Lower leg skin (tissue), 4 donors: ENCODE results near the gene PPP6R3. TPM values are rescaled to one million over a fixed set of nuclear protein-coding genes. Genes with fewer than 3 reads are reported as not detected.
A peak's percentile ranks its signal among the peaks of the same experiment; 100 is the strongest.
"Not testable (repeated sequence)": the region's sequence is repeated elsewhere in the genome, so short reads cannot be mapped to it uniquely, and the experiment has no call there.

ENCODE experiments used
- DNase-seq, 2 donors: peaks; one replicate each; pipeline ENCODE4 v3.0.0-alpha.2; 2019; ENCODE audit warnings: low spot score in 2 of 2
- H3K4me3 ChIP-seq: fragments of 200-600 bp; sonication (generic); 2 replicates; pipeline ENCODE4 v1.5.1; 2017; ENCODE audit warnings: mild to moderate bottlenecking, low read depth; ENCODE audit not compliant: poor library complexity, severe bottlenecking
- POLR2A ChIP-seq, 2 donors: fragments of 450-650 bp; IDR thresholded peaks; one replicate each; pipeline ENCODE4 v1.6.1; 2016 to 2017; ENCODE audit warnings: antibody characterized with exemption in 2 of 2, mild to moderate bottlenecking in 1 of 2, moderate library complexity in 1 of 2
- WGBS, 2 donors: methylation state at CpG; one replicate each; pipeline ENCODE4 v1.1.5; 2018; 5-methylcytosine and 5-hydroxymethylcytosine counted together
- intact Hi-C: fragments of 100-400 bp; cut with DNase I; formaldehyde crosslinking; loops from one replicate; pipeline ENCODE4 v1.15.0; 2023; ENCODE audit warnings: low total_unique reads
- total RNA-seq, 4 donors: library from RNA; depleted of rRNA; stranded (reverse); fragments of >200 nt; gene quantifications; one replicate each; pipeline ENCODE4 v1.1.0, GENCODE V29; 2016
- TF ChIP-seq, protein P1 (sequence below), 3 donors: fragments of 450-650 bp; IDR thresholded peaks; one replicate each; pipeline ENCODE4 v1.5.1; 2016; ENCODE audit warnings: antibody characterized with exemption in 3 of 3, mild to moderate bottlenecking in 3 of 3, moderate library complexity in 2 of 3

Gene PPP6R3
- total RNA-seq, 4 donors from 2014 or later: 74.2 to 119 (median 88.6) TPM

DNA sequence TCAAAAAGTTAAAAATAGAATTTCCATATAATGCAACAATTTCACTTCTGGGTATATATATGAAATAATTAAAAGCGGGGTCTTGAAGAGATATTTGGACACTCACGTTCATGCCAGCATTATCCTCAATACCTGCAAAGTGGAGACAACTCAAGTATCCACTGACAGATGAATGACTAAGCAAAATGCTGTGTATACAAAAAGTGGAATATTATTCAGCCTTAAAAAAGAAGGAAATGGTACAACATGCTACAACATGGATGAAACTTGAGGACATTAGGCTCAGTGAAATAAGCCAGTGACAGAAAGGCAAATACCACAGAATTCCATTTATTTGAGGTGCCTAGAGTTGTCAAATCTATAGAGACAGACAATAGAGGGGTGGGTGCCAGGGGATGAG, 161.3 kb downstream of the PPP6R3 start:
- no peak for DNase-seq
- intact Hi-C loops: no loop called here
- no peak overlapping the region for H3K4me3 ChIP-seq
- WGBS, 2 donors: 98% methylated on average over 2 of the region's 2 CpGs
- TF ChIP-seq, protein P1, sequence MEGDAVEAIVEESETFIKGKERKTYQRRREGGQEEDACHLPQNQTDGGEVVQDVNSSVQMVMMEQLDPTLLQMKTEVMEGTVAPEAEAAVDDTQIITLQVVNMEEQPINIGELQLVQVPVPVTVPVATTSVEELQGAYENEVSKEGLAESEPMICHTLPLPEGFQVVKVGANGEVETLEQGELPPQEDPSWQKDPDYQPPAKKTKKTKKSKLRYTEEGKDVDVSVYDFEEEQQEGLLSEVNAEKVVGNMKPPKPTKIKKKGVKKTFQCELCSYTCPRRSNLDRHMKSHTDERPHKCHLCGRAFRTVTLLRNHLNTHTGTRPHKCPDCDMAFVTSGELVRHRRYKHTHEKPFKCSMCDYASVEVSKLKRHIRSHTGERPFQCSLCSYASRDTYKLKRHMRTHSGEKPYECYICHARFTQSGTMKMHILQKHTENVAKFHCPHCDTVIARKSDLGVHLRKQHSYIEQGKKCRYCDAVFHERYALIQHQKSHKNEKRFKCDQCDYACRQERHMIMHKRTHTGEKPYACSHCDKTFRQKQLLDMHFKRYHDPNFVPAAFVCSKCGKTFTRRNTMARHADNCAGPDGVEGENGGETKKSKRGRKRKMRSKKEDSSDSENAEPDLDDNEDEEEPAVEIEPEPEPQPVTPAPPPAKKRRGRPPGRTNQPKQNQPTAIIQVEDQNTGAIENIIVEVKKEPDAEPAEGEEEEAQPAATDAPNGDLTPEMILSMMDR (IDR thresholded peaks at IDR 0.05): no peak
- TF ChIP-seq POLR2A (IDR thresholded peaks at IDR 0.05): no peak

DNA sequence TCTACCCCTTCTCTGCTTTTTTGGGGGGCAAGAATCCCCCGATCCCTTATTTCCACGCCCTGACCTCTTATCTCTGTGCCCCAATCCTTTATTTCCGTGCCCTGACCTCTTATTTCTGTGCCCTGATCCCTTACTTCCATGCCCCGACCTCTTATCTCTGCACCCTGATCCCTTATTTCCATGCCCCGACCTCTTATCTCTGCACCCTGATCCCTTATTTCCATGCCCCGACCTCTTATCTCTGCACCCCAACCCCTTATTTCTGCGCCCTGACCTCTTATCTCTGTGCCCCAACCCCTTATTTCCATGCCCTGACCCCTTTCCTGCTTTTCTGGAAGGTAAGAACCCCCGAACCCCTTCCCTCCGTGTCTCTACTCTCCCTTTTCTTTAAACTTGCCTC, 163.2 kb downstream of the PPP6R3 start:
- 75 to 89% methylated on average over 9 of the region's 9 CpGs for WGBS, 2 donors
- H3K4me3 ChIP-seq, intact Hi-C loops, DNase-seq: not testable (repeated sequence)

DNA sequence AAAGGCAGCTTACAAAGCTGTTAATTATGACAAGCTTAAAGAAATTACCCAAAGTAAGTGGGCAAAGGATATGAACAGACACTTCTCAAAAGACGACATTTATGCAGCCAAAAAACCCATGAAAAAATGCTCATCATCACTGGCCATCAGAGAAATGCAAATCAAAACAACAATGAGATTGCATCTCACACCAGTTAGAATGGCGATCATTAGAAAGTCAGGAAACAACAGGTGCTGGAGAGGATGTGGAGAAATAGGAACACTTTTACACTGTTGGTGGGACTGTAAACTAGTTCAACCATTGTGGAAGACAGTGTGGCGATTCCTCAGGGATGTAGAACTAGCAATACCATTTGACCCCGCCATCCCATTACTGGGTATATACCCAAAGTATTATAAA, 164.5 kb downstream of the PPP6R3 start:
- 86 to 92% methylated on average over 4 of the region's 4 CpGs for WGBS, 2 donors
- intact Hi-C loops, H3K4me3 ChIP-seq, DNase-seq: not testable (repeated sequence)

DNA sequence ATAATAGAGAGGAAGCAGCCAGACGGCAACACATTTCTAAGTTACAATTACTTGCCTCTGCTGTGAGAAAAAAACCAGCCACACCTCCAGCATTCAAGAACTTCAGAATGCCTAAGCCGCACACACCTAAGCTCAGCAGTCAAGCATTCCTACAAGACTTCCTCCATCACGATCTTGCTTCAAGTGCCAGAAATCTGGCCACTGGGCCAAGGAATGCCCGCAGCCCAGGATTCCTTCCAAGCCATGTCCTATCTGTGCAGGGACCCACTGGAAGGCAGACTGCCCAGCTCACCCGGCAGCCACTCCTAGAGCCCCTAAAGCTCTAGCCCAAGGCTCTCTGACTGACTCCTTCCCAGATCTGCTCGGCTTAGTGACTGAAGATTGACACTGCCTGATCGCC, 165.7 kb downstream of the PPP6R3 start:
- WGBS, 2 donors: 81 to 89% methylated on average over 7 of the region's 7 CpGs
- H3K4me3 ChIP-seq, intact Hi-C loops: not testable (repeated sequence)
- DNase-seq: peak in 1 of 2 donors; percentile 36

DNA sequence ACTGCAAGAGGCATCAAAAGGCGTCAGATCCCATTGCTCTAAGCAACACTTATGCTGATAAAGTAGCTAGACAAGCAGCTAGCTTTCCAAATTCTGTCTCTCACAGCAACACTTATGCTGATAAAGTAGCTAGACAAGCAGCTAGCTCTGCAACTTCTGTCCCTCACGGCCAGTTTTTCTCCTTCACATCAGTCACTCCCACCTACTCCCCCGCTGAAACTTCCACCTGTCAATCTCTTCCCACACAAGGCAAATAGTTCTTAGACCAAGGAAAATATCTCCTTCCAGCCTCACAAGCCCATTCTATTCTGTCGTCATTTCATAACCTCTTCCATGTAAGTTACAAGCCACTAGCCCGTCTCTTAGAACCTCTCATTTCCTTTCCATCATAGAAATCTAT, 168.3 kb downstream of the PPP6R3 start:
- 64 to 74% methylated on average over 4 to 5 of the region's 5 CpGs for WGBS, 2 donors
- H3K4me3 ChIP-seq, intact Hi-C loops: not testable (repeated sequence)
- peak in 1 of 2 donors; percentile 36 for DNase-seq

DNA sequence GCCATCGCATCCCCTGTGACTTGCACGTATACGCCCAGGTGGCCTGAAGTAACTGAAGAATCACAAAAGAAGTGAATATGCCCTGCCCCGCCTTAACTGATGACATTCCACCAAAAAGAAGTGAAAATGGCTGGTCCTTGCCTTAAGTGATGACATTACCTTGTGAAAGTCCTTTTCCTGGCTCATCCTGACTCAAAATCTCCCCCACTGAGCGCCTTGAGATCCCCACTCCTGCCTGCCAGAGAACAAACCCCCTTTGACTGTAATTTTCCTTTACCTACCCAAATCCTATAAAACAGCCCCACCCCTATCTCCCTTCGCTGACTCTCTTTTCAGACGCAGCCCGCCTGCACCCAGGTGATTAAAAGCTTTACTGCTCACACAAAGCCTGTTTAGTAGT, 171.8 kb downstream of the PPP6R3 start:
- intact Hi-C loops, DNase-seq, H3K4me3 ChIP-seq: not testable (repeated sequence)
- WGBS, 2 donors: 93 to 95% methylated on average over 8 of the region's 8 CpGs

DNA sequence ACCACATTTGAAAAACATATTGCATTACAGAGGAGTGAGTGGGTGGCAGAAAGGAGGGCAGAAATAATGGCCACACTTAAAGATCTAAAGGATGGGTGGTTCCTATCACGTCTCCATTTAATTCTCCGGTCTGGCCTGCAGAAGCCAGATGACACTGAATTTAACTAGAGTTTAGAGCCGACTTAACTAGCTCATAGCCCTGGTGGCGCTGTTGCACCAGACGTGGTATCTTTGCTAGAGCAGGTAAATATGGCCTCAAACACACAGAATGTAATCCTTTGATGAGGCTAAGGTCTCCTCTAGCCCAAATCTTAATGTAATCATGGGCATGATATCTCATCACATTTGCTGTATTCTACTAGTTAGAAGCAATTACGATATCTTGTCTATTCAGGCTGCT, 172.2 kb downstream of the PPP6R3 start:
- WGBS, 2 donors: 64 to 68% methylated on average over 6 of the region's 6 CpGs
- DNase-seq: peak in 1 of 2 donors; percentile 72
- TF ChIP-seq POLR2A (IDR thresholded peaks at IDR 0.05): no peak
- TF ChIP-seq, protein P1 (IDR thresholded peaks at IDR 0.05): no peak
- no peak overlapping the region for H3K4me3 ChIP-seq
- intact Hi-C loops: no loop called here

DNA sequence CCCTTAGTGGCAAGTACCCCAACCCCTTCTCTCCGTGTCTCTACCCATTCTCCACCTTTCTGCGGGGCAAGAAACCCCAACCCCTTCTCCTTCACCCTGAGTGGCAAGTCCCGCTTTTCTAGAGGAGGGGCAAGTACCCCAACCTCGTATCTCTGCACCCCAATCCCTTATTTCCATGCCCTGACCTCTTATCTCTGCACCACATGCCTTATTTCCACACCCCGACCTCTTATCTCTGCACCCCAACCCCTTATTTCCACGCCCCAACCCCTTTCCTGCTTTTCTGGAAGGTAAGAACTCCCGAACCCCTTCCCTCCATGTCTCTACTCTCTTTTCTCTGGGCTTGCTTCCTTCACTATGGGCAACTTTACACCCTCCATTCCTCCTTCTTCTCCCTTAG, 174.1 kb downstream of the PPP6R3 start:
- H3K4me3 ChIP-seq, intact Hi-C loops, DNase-seq: not testable (repeated sequence)
- WGBS, 2 donors: 88 to 90% methylated on average over 7 of the region's 7 CpGs

DNA sequence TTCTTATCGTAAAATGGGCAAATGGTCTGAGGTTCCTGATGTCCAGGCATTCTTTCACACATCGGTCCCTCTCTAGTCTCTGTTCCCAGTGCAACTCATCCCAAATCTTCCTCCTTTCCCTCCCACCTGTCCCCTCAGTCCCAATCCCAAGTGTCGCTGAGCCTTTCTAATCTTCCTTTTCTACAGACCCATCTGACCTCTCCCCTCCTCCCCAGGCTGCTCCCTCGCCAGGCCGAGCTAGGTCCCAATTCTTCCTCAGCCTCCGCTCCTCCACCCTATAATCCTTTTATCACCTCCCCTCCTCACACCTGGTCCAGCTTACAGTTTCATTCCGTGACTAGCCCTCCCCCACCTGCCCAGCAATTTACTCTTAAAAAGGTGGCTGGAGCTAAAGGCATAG, 174.6 kb downstream of the PPP6R3 start:
- 82 to 85% methylated on average over 7 of the region's 7 CpGs for WGBS, 2 donors
- peak in 1 of 2 donors; percentile 25 for DNase-seq
- intact Hi-C loops, H3K4me3 ChIP-seq: not testable (repeated sequence)

DNA sequence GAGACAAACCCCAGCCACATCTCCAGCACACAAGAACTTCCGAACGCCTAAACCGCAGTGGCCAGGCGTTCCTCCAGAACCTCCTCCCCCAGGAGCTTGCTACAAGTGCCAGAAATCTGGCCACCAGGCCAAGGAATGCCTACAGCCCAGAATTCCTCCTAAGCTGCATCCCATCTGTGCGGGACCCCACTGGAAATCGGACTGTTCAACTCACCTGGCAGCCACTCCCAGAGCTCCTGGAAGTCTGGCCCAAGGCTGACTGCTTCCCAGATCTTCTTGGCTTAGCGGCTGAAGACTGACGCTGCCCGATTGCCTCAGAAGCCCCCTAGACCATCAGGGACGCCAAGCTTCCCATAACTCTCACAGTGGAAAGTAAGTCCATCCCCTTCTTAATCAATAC, 175.3 kb downstream of the PPP6R3 start:
- H3K4me3 ChIP-seq, intact Hi-C loops: not testable (repeated sequence)
- 61 to 69% methylated on average over 10 of the region's 10 CpGs for WGBS, 2 donors
- peak in 1 of 2 donors; percentile 54 for DNase-seq

DNA sequence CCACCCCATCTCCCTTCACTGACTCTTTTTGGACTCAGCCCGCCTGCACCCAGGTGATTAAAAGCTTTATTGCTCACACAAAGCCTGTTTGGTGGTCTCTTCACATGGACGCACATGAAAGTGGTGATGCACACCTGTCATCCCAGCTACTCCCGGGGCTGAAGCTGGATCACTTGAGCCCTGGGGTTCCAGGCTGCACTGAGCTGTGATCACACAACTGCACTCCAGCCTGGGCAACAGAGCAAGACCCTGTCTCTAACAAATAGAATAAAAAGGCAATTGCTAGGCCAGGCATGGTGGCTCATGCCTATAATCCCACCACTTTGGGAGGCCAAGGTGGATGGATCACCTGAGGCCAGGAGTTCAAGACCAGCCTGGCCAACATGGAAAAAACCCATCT, 178.8 kb downstream of the PPP6R3 start:
- intact Hi-C loops, H3K4me3 ChIP-seq, DNase-seq: not testable (repeated sequence)
- WGBS, 2 donors: 81 to 90% methylated on average over 3 of the region's 3 CpGs
